ENCODE results near the gene VIPR1. TPM values are rescaled to one million over a fixed set of nuclear protein-coding genes. Genes with fewer than 3 reads are reported as not detected.
A peak's percentile ranks its signal among the peaks of the same experiment; 100 is the strongest.
"Not testable (repeated sequence)": the region's sequence is repeated elsewhere in the genome, so short reads cannot be mapped to it uniquely, and the experiment has no call there.

VIPR1 gene
- total RNA-seq, 1 experiment from 2014 or later = not detected

- DNase-seq (ENCODE audit: low read depth) = no peak
Observed at GRCh38 chr3:42569593-42570142, 67.2 kb downstream of the VIPR1 start.

- peak; percentile 44 for DNase-seq (ENCODE audit: low read depth)
Observed at GRCh38 chr3:42572278-42572677, 69.8 kb downstream of the VIPR1 start.

- no peak for DNase-seq (ENCODE audit: low read depth)
Observed at GRCh38 chr3:42575137-42575741, 72.8 kb downstream of the VIPR1 start.

GRCh38 chr3:42578054-42578453 lies 75.6 kb downstream of the VIPR1 start:
- DNase-seq (ENCODE audit: low read depth) = no peak

GRCh38 chr3:42579346-42579745 lies 76.9 kb downstream of the VIPR1 start:
- not testable (repeated sequence) for DNase-seq (ENCODE audit: low read depth)

GRCh38 chr3:42581400-42581708 lies 78.9 kb downstream of the VIPR1 start:
- DNase-seq (ENCODE audit: low read depth) = no peak

GRCh38 chr3:42581709-42582473 lies 79.4 kb downstream of the VIPR1 start, which contains the start of gene SEC22C:
TSS of gene SEC22C (minus strand) at chr3:42581967. CDS start at chr3:42569046, 12,921 bp downstream.
- DNase-seq (ENCODE audit: low read depth) = peak; percentile 93

GRCh38 chr3:42582474-42583070 lies 80.1 kb downstream of the VIPR1 start:
- no peak for DNase-seq (ENCODE audit: low read depth)

Small RNA genes lying within 50 kb of the gene (small RNA-seq; reads per million reads assigned to genes)
- gene AC092047.1 = not detected

Other genes with a start within 250 kb of the VIPR1 start
- 1.1 TPM in 1 of 2 replicates, not detected in the other for gene CCK, start 236.5 kb upstream of the VIPR1 start, total RNA-seq (2014; rRNA removed; shearing (Covaris generic))
- not detected in 2 replicates for gene LYZL4, start 92.0 kb upstream of the VIPR1 start, total RNA-seq (2014; rRNA removed; shearing (Covaris generic))
- gene SEC22C, start 79.3 kb downstream of the VIPR1 start, total RNA-seq (2014; rRNA removed; shearing (Covaris generic)) = 56.5 and 65.0 TPM in 2 replicates
- gene SS18L2, start 88.2 kb downstream of the VIPR1 start, total RNA-seq (2014; rRNA removed; shearing (Covaris generic)) = 45.1 and 45.3 TPM in 2 replicates
- 12.8 and 16.1 TPM in 2 replicates for gene NKTR, start 98.0 kb downstream of the VIPR1 start, total RNA-seq (2014; rRNA removed; shearing (Covaris generic))
- 13.0 and 16.4 TPM in 2 replicates for gene ZBTB47, start 151.1 kb downstream of the VIPR1 start, total RNA-seq (2014; rRNA removed; shearing (Covaris generic))
- not detected in 2 replicates for gene KLHL40, start 182.9 kb downstream of the VIPR1 start, total RNA-seq (2014; rRNA removed; shearing (Covaris generic))
- gene HHATL, start 200.2 kb downstream of the VIPR1 start, total RNA-seq (2014; rRNA removed; shearing (Covaris generic)) = not detected in 2 replicates

Data from HT1080 (cell line).